Measurements from ENCODE around the gene HHLA2.
"Not testable (repeated sequence)": the region's sequence is repeated elsewhere in the genome, so short reads cannot be mapped to it uniquely, and the experiment has no call there.

The HHLA2 gene

DNA sequence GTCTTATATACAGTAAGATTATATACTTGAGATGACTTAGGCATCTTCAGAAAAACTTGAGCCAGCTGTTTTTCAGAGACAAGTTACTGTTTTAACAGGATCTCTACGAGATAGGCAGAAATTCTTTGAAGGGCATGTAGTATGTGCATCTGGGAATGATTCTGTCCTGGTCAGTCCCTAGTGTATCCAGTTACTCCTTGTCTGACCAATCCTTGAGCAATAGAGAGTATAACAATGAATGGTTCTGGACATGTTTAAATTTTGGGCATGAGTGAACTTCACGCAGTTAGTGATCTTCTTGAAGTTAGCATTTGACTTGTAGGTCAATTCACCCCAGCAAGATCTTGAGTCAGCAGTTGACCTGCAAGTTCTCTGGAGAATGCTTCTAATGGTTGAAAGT lies 24.7 kb upstream of the HHLA2 start:
- ChIA-PET CTCF (no interaction called here), POLR2A (no interaction called here)
- TF ChIP-seq, protein P1, sequence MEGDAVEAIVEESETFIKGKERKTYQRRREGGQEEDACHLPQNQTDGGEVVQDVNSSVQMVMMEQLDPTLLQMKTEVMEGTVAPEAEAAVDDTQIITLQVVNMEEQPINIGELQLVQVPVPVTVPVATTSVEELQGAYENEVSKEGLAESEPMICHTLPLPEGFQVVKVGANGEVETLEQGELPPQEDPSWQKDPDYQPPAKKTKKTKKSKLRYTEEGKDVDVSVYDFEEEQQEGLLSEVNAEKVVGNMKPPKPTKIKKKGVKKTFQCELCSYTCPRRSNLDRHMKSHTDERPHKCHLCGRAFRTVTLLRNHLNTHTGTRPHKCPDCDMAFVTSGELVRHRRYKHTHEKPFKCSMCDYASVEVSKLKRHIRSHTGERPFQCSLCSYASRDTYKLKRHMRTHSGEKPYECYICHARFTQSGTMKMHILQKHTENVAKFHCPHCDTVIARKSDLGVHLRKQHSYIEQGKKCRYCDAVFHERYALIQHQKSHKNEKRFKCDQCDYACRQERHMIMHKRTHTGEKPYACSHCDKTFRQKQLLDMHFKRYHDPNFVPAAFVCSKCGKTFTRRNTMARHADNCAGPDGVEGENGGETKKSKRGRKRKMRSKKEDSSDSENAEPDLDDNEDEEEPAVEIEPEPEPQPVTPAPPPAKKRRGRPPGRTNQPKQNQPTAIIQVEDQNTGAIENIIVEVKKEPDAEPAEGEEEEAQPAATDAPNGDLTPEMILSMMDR (IDR thresholded peaks at IDR 0.05; ENCODE audit: control extremely low read depth, extremely low read depth, low read depth, missing control alignments), result no peak
- no peak for DNase-seq (ENCODE audit: extremely low spot score)

DNA sequence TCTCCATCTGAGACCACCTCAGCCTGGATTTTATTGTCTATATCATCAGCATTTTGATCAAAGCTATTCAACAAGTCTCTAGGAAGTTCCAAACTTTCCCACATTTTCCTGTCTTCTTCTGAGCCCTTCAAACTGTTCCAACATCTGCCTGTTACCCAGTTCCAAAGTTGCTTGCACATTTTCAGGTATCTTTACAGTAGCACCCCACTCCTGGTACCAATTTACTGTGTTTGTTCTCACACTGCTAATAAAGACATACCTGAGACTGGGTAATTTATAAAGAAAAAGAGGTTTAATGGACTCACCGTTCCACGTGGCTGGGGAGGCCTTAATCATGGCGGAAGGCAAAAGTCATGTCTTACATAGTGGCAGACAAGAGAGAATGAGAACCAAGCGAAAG lies 17.3 kb upstream of the HHLA2 start:
- DNase-seq (ENCODE audit: extremely low spot score); CTCF ChIA-PET; POLR2A ChIA-PET: not testable (repeated sequence)

DNA sequence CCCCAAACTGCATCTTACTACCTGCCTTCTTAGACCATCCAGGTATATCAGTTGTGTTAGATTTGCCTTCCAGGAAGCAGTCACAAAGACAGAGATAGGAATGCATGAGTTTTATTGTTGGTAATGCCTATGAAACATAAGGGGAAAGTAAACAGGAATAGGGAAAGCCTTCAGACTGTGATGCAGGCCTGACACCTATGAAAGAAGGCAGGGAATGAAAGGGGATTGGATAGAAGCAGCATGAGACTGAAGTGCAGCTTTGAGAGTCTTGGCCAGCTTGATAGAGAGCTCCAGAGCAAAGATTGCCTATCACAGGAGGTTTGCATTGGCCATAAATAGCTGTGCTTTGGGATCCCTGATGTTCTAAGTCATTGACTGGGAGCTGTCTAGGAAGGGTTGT lies 15.9 kb upstream of the HHLA2 start:
- CTCF ChIA-PET, result interaction anchor here (0.9 kb wide), 1 partner anchor 123 kb away, joined by 3 read pairs; no protein-coding TSS in a partner anchor
- POLR2A ChIA-PET, result no interaction called here
- TF ChIP-seq, protein P1 (IDR thresholded peaks at IDR 0.05; ENCODE audit: control extremely low read depth, extremely low read depth, low read depth, missing control alignments), result no peak
- no peak for DNase-seq (ENCODE audit: extremely low spot score)

DNA sequence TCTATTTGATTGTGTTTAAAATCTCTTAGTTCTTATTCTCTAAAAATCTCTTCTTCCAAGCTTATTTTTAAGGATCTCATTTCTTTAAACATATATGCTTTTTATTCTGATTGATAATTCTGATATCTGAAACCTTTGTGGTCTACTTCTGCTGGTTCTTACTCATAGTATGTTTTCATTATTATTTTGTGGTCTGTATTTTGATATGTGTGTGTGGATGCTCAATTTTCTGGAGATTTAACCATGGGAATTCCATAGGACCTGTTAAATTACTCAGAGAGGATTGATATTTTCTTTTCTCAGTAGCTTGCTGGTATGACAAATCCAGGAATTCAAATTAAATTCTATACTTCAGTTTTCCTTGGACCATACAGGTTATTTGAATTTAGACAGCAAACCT lies 14.7 kb upstream of the HHLA2 start:
- POLR2A ChIA-PET, result no interaction called here
- CTCF ChIA-PET, result interaction anchor here (0.9 kb wide), 1 partner anchor 12 kb away, joined by 4 read pairs; no protein-coding TSS in a partner anchor
- DNase-seq (ENCODE audit: extremely low spot score), result no peak
- TF ChIP-seq, protein P1 (IDR thresholded peaks at IDR 0.05; ENCODE audit: control extremely low read depth, extremely low read depth, low read depth, missing control alignments), result no peak

DNA sequence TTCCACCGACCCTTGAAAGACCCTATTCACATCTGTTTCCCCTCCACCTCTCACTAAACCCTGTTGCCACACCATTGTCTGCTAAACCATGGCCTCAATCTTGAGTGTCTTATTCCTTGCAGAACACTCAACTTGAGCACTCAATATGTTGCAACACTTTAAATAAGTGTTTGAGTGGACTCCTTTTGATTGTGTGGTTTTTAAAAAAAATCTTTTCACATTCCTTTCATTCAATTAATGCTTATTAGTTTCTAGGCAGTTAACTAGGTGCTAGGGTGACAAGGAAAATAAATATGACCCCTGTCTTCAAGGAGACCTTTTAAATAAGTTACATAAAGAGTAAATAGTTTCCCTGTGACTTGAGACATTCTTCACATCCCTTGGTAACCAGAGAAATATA lies 13.3 kb upstream of the HHLA2 start:
- TF ChIP-seq, protein P1 (IDR thresholded peaks at IDR 0.05; ENCODE audit: control extremely low read depth, extremely low read depth, low read depth, missing control alignments), result no peak
- CTCF ChIA-PET, result no interaction called here
- POLR2A ChIA-PET, result no interaction called here
- DNase-seq (ENCODE audit: extremely low spot score), result no peak

DNA sequence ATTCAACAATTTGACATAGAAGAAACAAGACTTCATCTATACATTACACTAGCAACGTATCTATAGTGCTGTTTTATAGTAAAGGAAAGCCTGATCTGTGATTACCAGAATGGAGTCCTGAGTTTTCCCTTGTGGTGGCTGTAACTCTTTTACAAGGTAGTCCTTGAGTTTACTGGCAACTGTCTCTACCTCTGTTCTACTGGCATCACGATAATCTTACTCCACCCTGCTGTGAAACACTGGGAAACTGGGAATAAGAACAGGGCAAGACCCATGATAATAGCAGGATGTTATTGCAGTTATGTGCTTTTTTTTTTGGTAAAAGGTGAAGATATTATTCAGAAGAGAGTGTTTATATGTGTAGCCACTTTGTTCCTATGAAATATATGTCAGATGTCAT lies 12.4 kb upstream of the HHLA2 start:
- no peak for DNase-seq (ENCODE audit: extremely low spot score)
- CTCF ChIA-PET, result no interaction called here
- TF ChIP-seq, protein P1 (IDR thresholded peaks at IDR 0.05; ENCODE audit: control extremely low read depth, extremely low read depth, low read depth, missing control alignments), result no peak
- POLR2A ChIA-PET, result no interaction called here

DNA sequence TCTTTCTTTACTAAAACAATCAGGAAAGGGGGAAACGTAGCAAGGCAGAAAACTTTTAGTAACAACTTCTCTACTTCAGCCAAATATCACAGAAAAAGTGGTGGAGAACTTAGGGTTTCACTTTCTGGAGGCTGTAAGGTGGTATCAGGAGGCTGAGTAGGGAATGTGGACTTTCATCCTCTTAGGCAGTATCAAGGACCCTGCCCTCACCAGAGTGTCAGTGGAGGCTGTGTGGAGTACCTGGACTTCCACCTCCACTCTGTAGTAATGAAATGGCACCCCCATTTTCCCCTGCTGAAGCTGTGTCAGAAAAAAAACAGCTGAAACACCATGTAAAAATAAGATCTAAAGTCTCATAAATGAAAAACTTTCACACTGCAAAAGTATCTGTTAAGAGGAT lies 11.2 kb upstream of the HHLA2 start:
- no peak for DNase-seq (ENCODE audit: extremely low spot score)
- POLR2A ChIA-PET, result no interaction called here
- CTCF ChIA-PET, result no interaction called here
- TF ChIP-seq, protein P1 (IDR thresholded peaks at IDR 0.05; ENCODE audit: control extremely low read depth, extremely low read depth, low read depth, missing control alignments), result no peak
